Ascending aorta (tissue), 2 donors: ENCODE results near the gene CCDC77. TPM values are rescaled to one million over a fixed set of nuclear protein-coding genes. Genes with fewer than 3 reads are reported as not detected.

Experiments used
- DNase-seq, 2 donors: peaks; one replicate each; pipeline ENCODE4 v3.0.0-alpha.2; 2019; ENCODE audit warnings: low spot score in 2 of 2
- H3K27ac ChIP-seq, 2 donors: fragments of 200-600 bp; sonication (generic); one replicate each; pipeline ENCODE4 v1.5.1; 2016 to 2017; ENCODE audit warnings: mild to moderate bottlenecking in 1 of 2
- H3K27me3 ChIP-seq: fragments of 200-600 bp; sonication (generic); one replicate; pipeline ENCODE4 v1.5.1; 2017
- H3K36me3 ChIP-seq, 2 donors: fragments of 200-600 bp; sonication (generic); one replicate each; pipeline ENCODE4 v1.5.1; 2016
- H3K4me1 ChIP-seq, 2 donors: fragments of 200-600 bp; sonication (generic); one replicate each; pipeline ENCODE4 v1.5.1; 2016 to 2017; ENCODE audit warnings: mild to moderate bottlenecking in 1 of 2
- H3K4me3 ChIP-seq, 2 donors: fragments of 200-600 bp; sonication (generic); one replicate each; pipeline ENCODE4 v1.5.1; 2016 to 2017; ENCODE audit warnings: mild to moderate bottlenecking in 1 of 2
- H3K9me3 ChIP-seq, 2 donors: fragments of 200-600 bp; sonication (generic); one replicate each; pipeline ENCODE4 v1.5.1; 2016
- CTCF ChIP-seq, 3 experiments: fragments of 200-600 bp in 2 of 3; fragments of 450-650 bp in 1 of 3; sonication (generic) in 2 of 3; IDR thresholded peaks; one replicate each; pipeline ENCODE4 v1.5.1; 2016 to 2019; ENCODE audit warnings: antibody characterized with exemption in 3 of 3, mild to moderate bottlenecking in 1 of 3, moderate library complexity in 1 of 3
- intact Hi-C: fragments of 100-400 bp; cut with DNase I; formaldehyde crosslinking; loops from one replicate; pipeline ENCODE4 v1.15.1; 2023
- total RNA-seq: library from RNA; depleted of rRNA; stranded (reverse); fragments of >200 nt; gene quantifications from one replicate; pipeline ENCODE4 v1.1.0, GENCODE V29; 2016

The CCDC77 gene
- total RNA-seq, 1 donor from 2014 or later = not detected

- Histone ChIP-seq H3K9me3 (no peaks in the 10 kb centered on the region), H3K27ac (peak overlapping the region; percentile 83 to 90), H3K4me1 (peaks cover 10 to 42% of the 10 kb centered on the region in 2 donors), H3K36me3 (no peaks in the 10 kb centered on the region), H3K4me3 (no peak overlapping the region), H3K27me3 (no peaks in the 10 kb centered on the region)
- TF ChIP-seq CTCF (IDR thresholded peaks at IDR 0.05) = no peak
- no peak for DNase-seq
- intact Hi-C loops = loop anchor here (10.0 kb wide), 1 partner anchor 352 kb away; no protein-coding TSS in a partner anchor
Observed at GRCh38 chr12:462936-463705, 61.7 kb downstream of the CCDC77 start.

- H3K36me3 ChIP-seq = no peaks in the 10 kb centered on the region
- peak in 1 of 2 donors; percentile 64 for DNase-seq
- H3K4me3 ChIP-seq = no peak overlapping the region
- intact Hi-C loops = loop anchor here (10.0 kb wide), 1 partner anchor 350 kb away; no protein-coding TSS in a partner anchor
- H3K27ac ChIP-seq = peak overlapping the region; percentile 79 to 83
- peaks cover 8 to 45% of the 10 kb centered on the region in 2 donors for H3K4me1 ChIP-seq
- H3K27me3 ChIP-seq = no peaks in the 10 kb centered on the region
- no peak for TF ChIP-seq CTCF (IDR thresholded peaks at IDR 0.05)
- no peaks in the 10 kb centered on the region for H3K9me3 ChIP-seq
Observed at GRCh38 chr12:464484-465267, 63.2 kb downstream of the CCDC77 start.

GRCh38 chr12:466039-466438 lies 64.6 kb downstream of the CCDC77 start:
- peak overlapping the region; percentile 14 to 23 for H3K4me3 ChIP-seq
- no peaks in the 10 kb centered on the region for H3K36me3 ChIP-seq
- peak overlapping the region; percentile 79 to 83 for H3K27ac ChIP-seq
- H3K27me3 ChIP-seq = no peaks in the 10 kb centered on the region
- peak in 1 of 2 donors; percentile 87 for DNase-seq
- no peaks in the 10 kb centered on the region for H3K9me3 ChIP-seq
- peaks cover 8 to 45% of the 10 kb centered on the region in 2 donors for H3K4me1 ChIP-seq
- no peak for TF ChIP-seq CTCF (IDR thresholded peaks at IDR 0.05)
- intact Hi-C loops = loop anchor here (10.0 kb wide), 1 partner anchor 349 kb away; no protein-coding TSS in a partner anchor

- H3K9me3 ChIP-seq = no peaks in the 10 kb centered on the region
- H3K4me3 ChIP-seq = peak overlapping the region in 1 of 2 donors; percentile 14
- peak overlapping the region; percentile 79 to 83 for H3K27ac ChIP-seq
- H3K4me1 ChIP-seq = peaks cover 8 to 40% of the 10 kb centered on the region in 2 donors
- intact Hi-C loops = loop anchor here (1.0 to 10.0 kb wide), 2 partner anchors 15 to 348 kb away; no protein-coding TSS in a partner anchor
- no peak for TF ChIP-seq CTCF (IDR thresholded peaks at IDR 0.05)
- DNase-seq = peak in 1 of 2 donors; percentile 33
- H3K36me3 ChIP-seq = no peaks in the 10 kb centered on the region
- no peaks in the 10 kb centered on the region for H3K27me3 ChIP-seq
Observed at GRCh38 chr12:466762-467161, 65.3 kb downstream of the CCDC77 start.

GRCh38 chr12:467591-467990 lies 66.1 kb downstream of the CCDC77 start:
- Histone ChIP-seq H3K36me3 (no peaks in the 10 kb centered on the region), H3K27me3 (no peaks in the 10 kb centered on the region), H3K4me1 (peaks cover 8 to 44% of the 10 kb centered on the region in 2 donors), H3K4me3 (no peak overlapping the region), H3K27ac (peak overlapping the region; percentile 79 to 83), H3K9me3 (no peaks in the 10 kb centered on the region)
- intact Hi-C loops = loop anchor here (1.0 to 10.0 kb wide), 2 partner anchors 14 to 347 kb away; no protein-coding TSS in a partner anchor
- DNase-seq = peak in 1 of 2 donors; percentile 46
- no peak for TF ChIP-seq CTCF (IDR thresholded peaks at IDR 0.05)
